ENCODE data around the gene IL1B.

IL1B gene

GRCh38 chr2:112849956-112850355 is 13.4 kb upstream of the IL1B start:
- no peak for DNase-seq

- no peak for DNase-seq
These were observed 12.3 kb upstream of the IL1B start for GRCh38 chr2:112848833-112849232.

DNA sequence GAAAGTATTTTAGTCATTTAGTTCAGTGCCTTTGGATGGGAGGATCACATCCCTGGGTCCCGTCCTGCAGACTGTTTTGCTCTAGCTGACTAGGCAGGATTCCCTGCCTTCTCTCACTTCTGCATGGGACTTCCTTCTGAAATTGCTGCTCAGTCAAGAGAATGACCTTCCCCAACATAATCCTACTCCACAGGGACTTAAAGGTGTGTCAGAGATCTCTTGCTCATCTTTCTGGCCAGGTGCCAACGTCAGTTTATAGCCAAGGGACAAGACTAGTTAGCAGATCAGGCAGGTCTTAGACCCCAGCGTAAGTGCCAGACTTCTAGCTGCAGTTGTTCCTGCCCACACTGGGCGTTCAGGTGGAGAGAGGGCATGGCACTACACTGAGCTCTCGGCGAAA is 9.5 kb upstream of the IL1B start:
- no peak for DNase-seq

- DNase-seq, result no peak
These were observed 7.3 kb upstream of the IL1B start for GRCh38 chr2:112843836-112844235.

GRCh38 chr2:112843288-112843687 is 6.7 kb upstream of the IL1B start:
- DNase-seq, result no peak

DNA sequence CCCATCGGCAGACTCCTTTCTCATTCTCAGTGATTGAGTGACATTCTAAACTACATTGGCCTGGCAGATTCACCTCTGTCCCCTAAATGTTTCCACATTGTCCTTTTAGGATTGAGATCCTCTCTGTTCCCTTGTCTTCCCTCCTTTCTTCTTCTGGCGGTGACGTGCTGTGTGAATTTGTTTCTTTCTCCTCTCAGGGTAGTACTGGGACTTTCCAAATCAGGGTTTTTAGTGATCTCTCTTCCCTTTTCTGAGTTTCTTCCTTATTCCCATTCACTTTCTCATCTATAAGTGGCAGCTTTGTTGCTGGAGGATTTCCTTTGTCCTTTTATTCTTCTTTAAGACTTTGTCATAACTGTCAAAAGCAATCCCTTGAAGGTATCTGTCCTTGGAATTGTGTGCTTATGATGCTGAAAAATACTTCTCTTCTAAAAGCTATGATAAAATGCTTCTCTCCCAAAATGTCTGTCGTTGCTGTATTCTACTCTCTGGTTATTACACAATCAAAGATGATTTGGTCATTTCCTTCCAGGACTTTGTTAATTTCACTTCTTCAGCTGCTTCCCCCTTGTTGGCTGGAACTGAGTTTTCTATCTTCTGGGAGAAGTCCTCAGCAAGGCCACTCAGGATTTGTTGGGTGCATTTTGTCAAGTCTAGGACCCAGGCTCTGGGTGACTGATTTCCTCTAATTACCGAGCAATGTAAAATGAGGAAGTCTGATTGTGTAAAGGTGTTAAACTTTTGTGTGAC is 4.9 kb upstream of the IL1B start:
- no peak for DNase-seq

DNA sequence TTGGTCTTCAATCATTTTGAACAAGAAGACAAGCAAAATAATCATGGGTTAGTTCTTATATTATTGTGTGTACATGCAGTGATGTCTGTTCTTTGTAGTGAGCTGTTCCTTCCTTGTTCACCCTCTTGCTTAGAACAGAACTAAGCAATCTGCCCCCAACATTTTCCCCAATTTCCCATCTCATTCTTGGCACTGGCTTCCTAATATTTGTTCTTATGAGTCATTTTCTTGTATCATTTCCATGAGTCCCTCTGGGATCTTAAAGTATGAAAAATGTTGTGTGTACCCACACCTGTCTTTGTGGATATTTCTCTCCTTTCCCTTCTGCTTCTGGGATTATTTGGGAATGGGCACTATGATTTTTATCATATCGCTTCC is 3.5 kb upstream of the IL1B start:
- DNase-seq, result no peak

GRCh38 chr2:112839407-112840067 is 3.0 kb upstream of the IL1B start:
- DNase-seq, result no peak

DNA sequence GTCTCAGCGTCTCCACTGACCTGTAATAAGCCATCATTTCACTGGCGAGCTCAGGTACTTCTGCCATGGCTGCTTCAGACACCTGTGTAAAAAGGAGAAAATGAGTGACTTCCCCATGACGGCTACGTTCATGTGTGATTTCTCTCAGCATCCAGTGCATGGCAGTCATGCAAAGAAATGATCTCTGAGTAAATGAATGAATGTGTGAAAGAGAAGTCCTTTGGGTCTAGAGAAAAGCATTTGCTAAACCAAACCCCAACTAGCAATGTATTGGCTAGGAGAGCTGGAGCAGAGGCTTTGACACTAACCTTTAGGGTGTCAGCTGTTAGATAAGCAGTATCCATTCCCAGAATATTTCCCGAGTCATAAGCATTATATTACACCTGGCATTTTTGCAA is 417 bp downstream of the IL1B start:
- DNase-seq, result no peak

- DNase-seq, result no peak
These were observed 930 bp downstream of the IL1B start for GRCh38 chr2:112835536-112836162.

DNA sequence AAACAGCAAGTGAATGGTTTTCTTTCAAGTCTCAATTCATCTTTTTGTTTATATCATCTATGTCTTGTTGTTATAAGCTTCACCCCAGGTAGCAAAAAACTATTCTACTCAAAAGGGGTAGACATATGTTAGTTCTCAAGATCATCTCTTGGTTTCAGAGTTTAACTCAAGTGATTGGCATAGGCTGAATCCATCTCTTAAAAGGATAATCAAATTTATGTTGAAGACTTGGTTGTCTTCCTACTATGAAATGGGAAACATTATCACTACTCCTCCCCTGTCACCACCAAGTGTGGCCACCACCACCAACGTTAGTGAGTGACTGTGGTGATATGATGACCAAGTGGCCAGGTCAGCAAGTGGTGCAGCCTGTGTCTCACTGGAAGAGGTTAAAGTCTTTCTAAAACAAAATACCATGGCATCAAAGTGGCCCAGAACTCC is 1.5 kb downstream of the IL1B start:
- no peak for DNase-seq

DNA sequence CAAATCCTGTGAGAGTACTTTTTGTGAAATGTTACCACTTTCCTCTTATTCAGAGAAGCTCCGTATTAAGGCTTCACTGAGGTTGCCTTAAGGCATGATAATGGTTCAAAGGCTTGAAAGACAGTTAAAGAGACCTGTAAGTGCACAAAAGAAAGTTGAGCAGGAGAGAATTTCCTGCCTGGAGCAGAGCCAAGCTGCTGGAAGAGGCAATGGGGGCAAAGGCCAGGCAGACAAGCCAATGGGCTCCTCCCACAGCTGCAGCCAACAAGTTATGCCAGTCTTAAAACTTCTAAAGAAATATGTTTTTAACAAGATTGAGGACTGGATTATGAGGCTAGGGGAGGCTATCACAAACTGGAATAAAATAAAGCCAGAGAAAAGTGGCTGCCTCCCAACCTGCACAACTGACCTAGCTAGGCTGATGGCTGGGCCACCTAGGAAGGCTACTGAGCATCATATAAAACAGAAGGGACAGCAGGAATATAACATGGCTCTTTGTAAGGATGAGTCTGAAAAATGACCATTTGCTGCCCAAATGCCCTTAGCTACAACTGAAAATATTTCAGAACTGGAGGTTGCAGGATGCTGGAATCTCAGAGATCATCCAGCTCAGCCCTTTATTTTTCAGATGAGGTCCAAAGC is 2.1 kb downstream of the IL1B start:
- no peak for DNase-seq

- DNase-seq, result no peak
These were observed 2.6 kb downstream of the IL1B start for GRCh38 chr2:112833976-112834375.

- peak; percentile 13 for DNase-seq
These were observed 3.0 kb downstream of the IL1B start for GRCh38 chr2:112833639-112833931.

DNA sequence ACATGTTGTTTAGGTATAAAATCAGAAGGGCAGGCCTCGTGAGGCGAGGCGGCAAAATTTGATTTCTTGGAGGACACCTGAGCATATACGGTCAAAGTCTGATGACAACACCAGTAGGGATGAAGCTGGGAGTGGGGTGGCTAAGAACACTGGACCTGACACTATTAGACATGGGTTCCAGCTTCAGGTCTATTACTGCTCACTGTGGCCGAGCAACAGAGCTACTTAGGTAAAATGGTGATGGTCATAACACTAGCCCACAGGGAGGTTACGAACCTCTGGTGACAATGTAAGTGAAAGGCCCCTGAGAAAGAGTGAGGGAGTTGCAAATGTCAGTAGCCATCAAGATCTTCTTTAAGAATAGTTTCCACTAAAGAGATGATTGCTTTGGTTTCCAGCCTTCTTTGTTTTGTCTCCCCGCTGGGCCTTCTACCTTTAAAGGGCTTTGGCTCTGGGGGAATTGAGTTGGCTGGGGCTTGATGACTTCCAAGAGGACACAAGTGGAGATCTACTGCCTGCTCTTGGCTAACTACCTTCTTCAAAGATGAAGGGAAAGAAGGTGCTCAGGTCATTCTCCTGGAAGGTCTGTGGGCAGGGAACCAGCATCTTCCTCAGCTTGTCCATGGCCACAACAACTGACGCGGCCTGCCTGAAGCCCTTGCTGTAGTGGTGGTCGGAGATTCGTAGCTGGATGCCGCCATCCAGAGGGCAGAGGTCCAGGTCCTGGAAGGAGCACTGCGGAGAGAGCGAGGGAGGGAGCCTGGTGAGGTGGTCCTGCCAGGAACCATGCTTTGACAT is 3.5 kb downstream of the IL1B start:
- peak; percentile 33 for DNase-seq

GRCh38 chr2:112831946-112832840 is 4.4 kb downstream of the IL1B start:
- peak; percentile 35 for DNase-seq

DNA sequence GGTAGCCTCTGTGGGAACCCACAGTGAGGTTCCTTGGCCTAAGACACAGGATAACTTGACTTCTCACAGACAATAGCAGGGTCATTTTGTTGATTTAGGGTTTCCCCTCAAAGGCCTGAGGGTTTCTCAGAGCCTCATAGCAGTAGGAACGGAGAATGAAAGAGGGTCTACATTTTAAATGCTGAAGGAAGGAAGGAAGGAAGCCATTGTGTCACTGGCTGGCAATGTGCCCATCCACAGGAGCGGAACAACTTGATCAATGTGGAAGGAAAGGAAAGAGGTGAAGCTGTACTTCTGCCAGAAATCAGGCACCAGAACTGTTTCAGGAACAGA is 5.1 kb downstream of the IL1B start:
- DNase-seq, result no peak

GRCh38 chr2:112830682-112831512 is 5.7 kb downstream of the IL1B start:
- peak; percentile 5 for DNase-seq

- peak; percentile 4 for DNase-seq
These were observed 6.5 kb downstream of the IL1B start for GRCh38 chr2:112829961-112830681.
